IPS DF 19.7 (cell line): Measurements from ENCODE around the gene OR2A12.
"Not testable (repeated sequence)": the region's sequence is repeated elsewhere in the genome, so short reads cannot be mapped to it uniquely, and the experiment has no call there.

ENCODE experiments used
- DNase-seq: peaks from one replicate; pipeline ENCODE4 v3.0.0-alpha.2; 2013; ENCODE audit warnings: low read depth, low spot score

The OR2A12 gene, protein sequence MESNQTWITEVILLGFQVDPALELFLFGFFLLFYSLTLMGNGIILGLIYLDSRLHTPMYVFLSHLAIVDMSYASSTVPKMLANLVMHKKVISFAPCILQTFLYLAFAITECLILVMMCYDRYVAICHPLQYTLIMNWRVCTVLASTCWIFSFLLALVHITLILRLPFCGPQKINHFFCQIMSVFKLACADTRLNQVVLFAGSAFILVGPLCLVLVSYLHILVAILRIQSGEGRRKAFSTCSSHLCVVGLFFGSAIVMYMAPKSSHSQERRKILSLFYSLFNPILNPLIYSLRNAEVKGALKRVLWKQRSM

GRCh38 chr7:144085978-144086377, at the start of gene OR2A12:
Gene OR2A12 (plus strand): TSS chr7:144086278. CDS start chr7:144095108, 8,830 bp downstream.
- DNase-seq, result no peak

DNA sequence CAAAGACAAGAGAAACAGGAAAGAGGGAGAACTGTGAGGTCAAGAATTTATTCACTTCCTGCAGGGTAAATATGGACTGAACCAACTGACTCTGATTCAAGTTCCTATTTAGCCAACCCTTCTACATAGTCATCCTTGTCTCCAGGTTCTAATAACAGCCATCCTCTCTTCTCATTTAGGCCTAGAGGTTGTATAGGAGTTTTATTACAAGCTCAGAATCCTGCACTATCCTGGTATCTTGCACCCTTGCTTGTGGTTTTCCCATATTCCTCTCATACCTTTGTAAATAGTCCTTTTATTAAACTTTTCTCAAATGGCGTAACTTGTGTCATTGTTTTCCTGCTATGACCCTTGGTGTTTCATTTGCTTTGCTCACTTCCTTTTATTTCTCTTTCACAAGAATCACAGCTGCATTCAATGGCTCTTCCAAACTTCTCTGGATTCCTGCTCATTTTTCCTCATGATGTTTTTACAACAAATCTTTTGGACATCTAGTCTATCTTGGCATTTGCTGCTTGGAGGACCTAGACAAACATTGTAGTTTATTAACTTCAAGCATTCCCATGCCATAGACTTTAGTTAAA, 49.7 kb upstream of the OR2A12 start:
- DNase-seq, result no peak

GRCh38 chr7:144037414-144038035, 48.6 kb upstream of the OR2A12 start:
- DNase-seq, result no peak

GRCh38 chr7:144038887-144039286, 47.2 kb upstream of the OR2A12 start:
- DNase-seq, result no peak

GRCh38 chr7:144048648-144049047, 37.4 kb upstream of the OR2A12 start, which contains the start of gene OR2A5:
Gene OR2A5 (plus strand): TSS chr7:144048948. CDS start chr7:144050402, 1,454 bp downstream.
- no peak for DNase-seq

GRCh38 chr7:144049491-144049890, 36.6 kb upstream of the OR2A12 start:
- DNase-seq, result no peak

- no peak for DNase-seq
Observed at GRCh38 chr7:144050093-144050492, 36.0 kb upstream of the OR2A12 start.

- DNase-seq, result not testable (repeated sequence)
Observed at GRCh38 chr7:144050884-144051283, 35.2 kb upstream of the OR2A12 start.

GRCh38 chr7:144057954-144058353, 28.1 kb upstream of the OR2A12 start:
- DNase-seq, result no peak

GRCh38 chr7:144063710-144064109, 22.4 kb upstream of the OR2A12 start:
- DNase-seq, result peak; percentile 9

DNA sequence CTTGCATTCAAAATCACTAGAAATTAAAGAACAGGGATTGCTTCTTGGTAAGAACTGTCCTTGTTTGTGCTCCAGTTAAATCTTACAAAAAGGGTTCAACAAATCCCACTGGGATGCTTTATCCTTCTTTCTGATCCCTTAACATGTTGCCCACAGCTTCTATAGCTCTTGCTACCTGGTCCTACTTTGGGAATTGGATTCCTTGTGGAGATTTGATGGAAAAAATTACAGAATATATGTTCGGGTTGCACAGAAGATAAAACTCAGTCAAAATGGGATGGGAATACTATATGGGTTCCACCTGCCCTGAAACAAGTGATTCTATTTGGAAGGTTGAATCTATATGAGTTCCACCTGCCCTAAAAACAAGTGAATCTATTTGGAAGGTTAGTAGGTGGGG, 16.6 kb upstream of the OR2A12 start, which contains the start of gene OR2A25:
OR2A25 (plus strand) TSS at position 301 of the 400 bp plus-strand sequence. CDS start 4,409 bp downstream, outside the sequence.
- DNase-seq, result no peak

GRCh38 chr7:144069953-144070352, 16.1 kb upstream of the OR2A12 start:
- no peak for DNase-seq

DNA sequence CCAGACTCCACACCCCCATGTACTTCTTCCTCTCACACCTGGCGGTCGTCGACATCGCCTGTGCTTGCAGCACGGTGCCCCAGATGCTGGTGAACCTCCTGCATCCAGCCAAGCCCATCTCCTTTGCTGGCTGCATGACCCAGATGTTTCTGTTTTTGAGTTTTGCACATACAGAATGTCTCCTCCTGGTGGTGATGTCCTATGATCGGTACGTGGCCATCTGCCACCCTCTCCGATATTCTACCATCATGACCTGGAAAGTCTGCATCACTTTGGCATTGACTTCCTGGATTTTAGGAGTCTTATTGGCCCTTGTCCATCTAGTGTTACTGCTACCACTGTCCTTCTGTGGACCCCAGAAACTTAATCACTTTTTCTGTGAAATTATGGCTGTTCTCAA, 11.7 kb upstream of the OR2A12 start:
- DNase-seq, result no peak

GRCh38 chr7:144086730-144087129, 652 bp downstream of the OR2A12 start:
- no peak for DNase-seq

- no peak for DNase-seq
Observed at GRCh38 chr7:144087230-144087629, 1.2 kb downstream of the OR2A12 start.

DNA sequence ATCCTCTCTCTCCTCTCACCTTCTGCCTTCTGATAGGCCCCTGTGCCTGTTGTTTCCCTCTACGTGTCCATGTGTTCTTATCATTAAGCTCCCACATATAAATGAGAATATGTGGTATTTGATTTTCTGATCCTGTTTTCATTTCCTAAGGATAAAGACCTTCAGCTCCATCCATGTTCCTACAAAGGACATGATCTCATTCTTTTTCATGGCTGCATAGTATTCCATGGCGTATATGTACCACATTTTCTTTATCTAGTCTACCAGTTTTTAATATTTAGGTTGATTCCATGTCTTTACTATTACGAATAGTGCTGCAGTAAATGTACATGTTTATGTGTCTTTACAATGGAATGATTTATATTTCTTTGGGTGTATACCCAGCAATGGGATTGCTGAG, 4.6 kb downstream of the OR2A12 start:
- no peak for DNase-seq

DNA sequence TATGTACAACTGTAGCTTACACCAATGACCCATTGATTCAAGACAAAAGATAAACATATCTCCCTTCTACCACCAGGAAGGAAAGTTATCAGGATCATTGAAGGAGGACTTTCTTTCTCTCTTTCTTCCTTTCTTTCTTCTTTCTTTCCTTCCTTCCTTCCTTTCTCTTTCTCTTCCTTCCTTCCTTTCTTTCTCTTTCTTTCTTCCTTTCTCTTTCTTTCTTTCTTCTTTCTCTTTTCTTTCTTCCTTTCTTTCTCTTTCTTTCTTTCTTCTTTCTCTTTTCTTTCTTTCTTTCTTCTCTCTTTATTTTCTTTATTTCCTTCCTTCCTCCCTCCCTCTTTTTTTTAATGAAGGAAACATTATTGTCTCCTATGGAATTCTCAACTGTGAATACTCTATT, 12.7 kb downstream of the OR2A12 start:
- no peak for DNase-seq

DNA sequence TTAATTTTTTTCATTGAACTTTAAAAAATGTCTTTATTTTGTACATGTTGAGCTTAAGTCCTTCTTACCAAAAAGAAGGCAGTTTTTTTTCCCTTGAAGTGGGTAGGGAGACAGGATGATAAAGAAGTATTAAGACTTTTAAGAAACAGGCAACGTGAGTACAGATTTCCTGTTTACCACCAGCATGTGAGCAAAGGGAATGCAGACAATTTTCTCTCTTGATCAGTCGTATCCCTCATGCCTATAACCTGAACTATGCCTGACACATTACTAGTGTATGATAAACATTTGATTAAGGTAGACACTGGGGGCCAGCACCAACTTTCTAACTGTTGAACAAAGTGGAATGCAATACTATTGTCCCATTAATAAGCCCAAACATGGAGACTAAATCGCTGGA, 14.5 kb downstream of the OR2A12 start:
- no peak for DNase-seq

DNA sequence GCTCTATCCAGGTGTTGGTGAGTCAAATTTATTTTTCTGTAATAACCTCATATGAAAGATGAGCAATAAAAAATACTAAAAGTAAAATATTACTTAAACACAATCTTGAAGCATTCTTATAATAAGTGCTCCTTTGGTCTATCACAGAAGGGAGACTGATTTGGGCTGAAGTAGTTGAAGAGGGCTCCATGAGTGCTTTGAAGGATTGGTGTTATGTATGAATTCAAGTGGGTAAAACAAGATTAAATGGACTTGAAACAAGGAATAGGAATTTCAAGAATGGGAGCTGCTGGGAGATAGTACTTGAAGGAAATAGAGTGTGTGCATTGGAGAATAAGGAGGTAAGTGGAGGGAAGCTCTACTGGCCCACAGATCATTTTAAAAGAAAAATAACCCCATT, 16.0 kb downstream of the OR2A12 start:
- no peak for DNase-seq

GRCh38 chr7:144105211-144105610, 19.1 kb downstream of the OR2A12 start:
- no peak for DNase-seq

- DNase-seq, result no peak
Observed at GRCh38 chr7:144109283-144109682, 23.2 kb downstream of the OR2A12 start, which contains the start of gene OR2A2. Gene OR2A2 (plus strand): TSS chr7:144109583. CDS start chr7:144109583, 0 bp downstream.

GRCh38 chr7:144110272-144110671, 24.2 kb downstream of the OR2A12 start:
- no peak for DNase-seq

- DNase-seq, result no peak
Observed at GRCh38 chr7:144113651-144114050, 27.6 kb downstream of the OR2A12 start.
